ENCODE measurements around the gene GPC6. TPM values are rescaled to one million over a fixed set of nuclear protein-coding genes. Genes with fewer than 3 reads are reported as not detected.

Gene GPC6
- total and polyA plus RNA-seq, 2 donors (not counting 3 experiments of a cell fraction or from before 2014, with no cell fraction given), result 0.01 TPM; not detected in 1

- CTCF ChIA-PET, result no interaction called here
- no peaks in the 10 kb centered on the region for H3K4me1 ChIP-seq (ENCODE audit: control insufficient read depth, extremely low read depth, insufficient read depth, low read length)
- DNase-seq (ENCODE audit: low read depth, low spot score), result no peak
- no peaks in the 10 kb centered on the region for H3K9me1 ChIP-seq (replicated peaks; ENCODE audit: control insufficient read depth, extremely low read depth, insufficient read depth, low read length)
- H3K4me2 ChIP-seq (ENCODE audit: insufficient read depth, low read length), result no peak overlapping the region
- no peak for FAIRE-seq
- no peak overlapping the region for H2AFZ ChIP-seq (ENCODE audit: low read depth, low read length)
- H3K36me3 ChIP-seq (ENCODE audit: control insufficient read depth in 2 of 2, extremely low read depth in 1 of 2, insufficient read depth in 2 of 2, low read length in 2 of 2), result no peaks in the 10 kb centered on the region
- intact Hi-C loops (cut with micrococcal nuclease), result no loop called here
- no peaks in the 10 kb centered on the region for H3K79me2 ChIP-seq (ENCODE audit: control insufficient read depth, insufficient read depth, low read length)
- H4K20me1 ChIP-seq (replicated peaks; ENCODE audit: control insufficient read depth, extremely low read depth, insufficient read depth, low read length), result no peaks in the 10 kb centered on the region
- no peak overlapping the region for H3K27ac ChIP-seq (ENCODE audit: insufficient read depth, low read depth, low read length)
- no peaks in the 10 kb centered on the region for H3K27me3 ChIP-seq (ENCODE audit: control insufficient read depth in 2 of 2, insufficient read depth in 2 of 2, low read length in 2 of 2)
- BruUV-seq (replicated peaks), result no TSS peak
- POLR2A ChIA-PET, result no interaction called here
- TF ChIP-seq FOS (IDR thresholded peaks at IDR 0.05; ENCODE audit: borderline replicate concordance, insufficient read depth, low read length), result no peak
- TF ChIP-seq EZH2 (IDR thresholded peaks at IDR 0.05; ENCODE audit: borderline replicate concordance, low read depth, low read length, severe bottlenecking), result no peak
- TF ChIP-seq MAX (IDR thresholded peaks at IDR 0.05; ENCODE audit: insufficient read depth, insufficient read length), result no peak
- peaks cover 8% of the 10 kb centered on the region for H3K9me3 ChIP-seq (replicated peaks; ENCODE audit: control insufficient read depth, insufficient read depth, low read length)
- no peak overlapping the region for H3K4me3 ChIP-seq (replicated peaks in 1 of 3; ENCODE audit: insufficient read depth in 1 of 3, low read depth in 1 of 3, low read length in 3 of 3)
- no peak overlapping the region for H3K9ac ChIP-seq (replicated peaks; ENCODE audit: extremely low read depth, insufficient read depth, low read length)
- dilution Hi-C loops (cut with MboI; ENCODE audit: extremely low pct_ligation_motif_present, low sequenced_read_pairs), result no loop called here
Observed at GRCh38 chr13:93360021-93360420, 133.4 kb downstream of the GPC6 start.

- CTCF ChIA-PET, result no interaction called here
- no peak for TF ChIP-seq CTCF (IDR thresholded peaks at IDR 0.05; ENCODE audit: extremely low read depth in 1 of 2, insufficient read depth in 1 of 2, low read depth in 1 of 2, low read length in 2 of 2)
- no peak for TF ChIP-seq MAX (IDR thresholded peaks at IDR 0.05; ENCODE audit: insufficient read depth, insufficient read length)
- no peak for TF ChIP-seq FOS (IDR thresholded peaks at IDR 0.05; ENCODE audit: borderline replicate concordance, insufficient read depth, low read length)
- TF ChIP-seq EZH2 (IDR thresholded peaks at IDR 0.05; ENCODE audit: borderline replicate concordance, low read depth, low read length, severe bottlenecking), result no peak
- TF ChIP-seq POLR2A (IDR thresholded peaks at IDR 0.05; ENCODE audit: low read depth, low read length), result no peak
- TF ChIP-seq POLR2AphosphoS5 (IDR thresholded peaks at IDR 0.05; ENCODE audit: insufficient read depth, low read depth, low read length), result no peak
- no peak for TF ChIP-seq JUN (IDR thresholded peaks at IDR 0.05; ENCODE audit: borderline replicate concordance, insufficient read depth, insufficient read length, low read depth)
- no peak for TF ChIP-seq MYC (IDR thresholded peaks at IDR 0.05; ENCODE audit: low read depth, low read length)
- no peak for TF ChIP-seq GATA2 (IDR thresholded peaks at IDR 0.05; ENCODE audit: insufficient read depth, insufficient read length, low read depth, low read length)
- dilution Hi-C loops (cut with MboI; ENCODE audit: extremely low pct_ligation_motif_present, low sequenced_read_pairs), result no loop called here
- intact Hi-C loops (cut with micrococcal nuclease), result no loop called here
- Histone ChIP-seq H3K4me2 (ENCODE audit: insufficient read depth, low read length) (no peak overlapping the region), H3K79me2 (ENCODE audit: control insufficient read depth, insufficient read depth, low read length) (no peaks in the 10 kb centered on the region), H3K36me3 (ENCODE audit: control insufficient read depth in 2 of 2, extremely low read depth in 1 of 2, insufficient read depth in 2 of 2, low read length in 2 of 2) (no peaks in the 10 kb centered on the region), H3K27me3 (ENCODE audit: control insufficient read depth in 2 of 2, insufficient read depth in 2 of 2, low read length in 2 of 2) (no peaks in the 10 kb centered on the region), H3K9me3 (replicated peaks; ENCODE audit: control insufficient read depth, insufficient read depth, low read length) (peaks cover 4% of the 10 kb centered on the region), H3K9me1 (replicated peaks; ENCODE audit: control insufficient read depth, extremely low read depth, insufficient read depth, low read length) (no peaks in the 10 kb centered on the region), H3K4me1 (ENCODE audit: control insufficient read depth, extremely low read depth, insufficient read depth, low read length) (no peaks in the 10 kb centered on the region), H3K27ac (ENCODE audit: insufficient read depth, low read depth, low read length) (no peak overlapping the region), H3K9ac (replicated peaks; ENCODE audit: extremely low read depth, insufficient read depth, low read length) (no peak overlapping the region), H4K20me1 (replicated peaks; ENCODE audit: control insufficient read depth, extremely low read depth, insufficient read depth, low read length) (no peaks in the 10 kb centered on the region), H2AFZ (ENCODE audit: low read depth, low read length) (no peak overlapping the region), H3K4me3 (replicated peaks in 1 of 3; ENCODE audit: insufficient read depth in 1 of 3, low read depth in 1 of 3, low read length in 3 of 3) (no peak overlapping the region)
- no peak for FAIRE-seq
- POLR2A ChIA-PET, result no interaction called here
- no TSS peak for BruUV-seq (replicated peaks)
- DNase-seq (ENCODE audit: low read depth, low spot score), result no peak
Observed at GRCh38 chr13:93361703-93362102, 135.1 kb downstream of the GPC6 start.

Measured in endothelial cell of umbilical vein (primary cell).